GM18499 (cell line): ENCODE data around the gene AGPAT3.

Experiments
- ATAC-seq: cut with Tn5 transposase; IDR thresholded peaks from one replicate; pipeline ENCODE4 v1.9.1; 2021; ENCODE audit warnings: moderate number of reproducible peaks; ENCODE audit not compliant: insufficient read depth, unreplicated experiment

AGPAT3 gene

DNA sequence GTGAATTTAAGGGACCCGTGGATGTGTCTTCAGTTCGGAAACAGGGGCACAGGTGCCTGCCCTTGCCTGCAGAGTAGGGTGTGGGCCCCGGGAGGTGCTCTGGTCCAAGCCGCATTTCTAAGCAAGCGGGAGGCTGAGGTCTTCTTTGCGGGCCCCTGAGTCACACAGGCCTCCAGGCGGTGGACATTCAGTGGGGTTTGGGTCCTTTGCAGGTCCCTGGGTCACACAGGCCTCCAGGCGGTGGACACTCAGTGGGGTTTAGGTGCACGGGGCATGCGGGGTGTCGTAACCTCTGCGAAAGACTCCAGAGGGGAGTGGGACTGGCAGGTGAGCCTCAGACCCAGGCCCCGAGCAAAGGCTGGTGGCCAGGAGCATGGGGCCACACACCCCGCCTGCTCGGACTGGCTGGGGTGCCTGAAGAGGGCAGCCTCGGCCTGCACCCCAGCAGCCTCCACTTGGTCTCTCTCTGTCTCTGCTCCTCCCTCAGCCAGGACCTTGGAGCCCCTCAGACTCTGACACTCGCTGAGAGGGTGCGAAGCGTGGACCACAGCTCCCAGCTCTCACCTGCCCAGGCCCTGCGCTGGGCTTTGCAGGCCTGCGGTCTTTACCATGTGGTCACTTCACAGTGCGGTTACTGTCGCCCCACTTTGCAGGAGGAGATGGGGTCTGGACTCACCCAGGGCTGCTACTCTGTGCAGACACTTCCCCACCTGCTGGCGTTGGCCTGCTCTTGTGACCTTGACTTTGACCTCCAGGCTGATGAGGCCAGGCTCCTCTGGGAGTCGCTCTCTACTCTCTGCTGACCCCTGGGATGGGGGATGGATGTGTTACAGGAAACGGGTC is 6.0 kb upstream of the AGPAT3 start:
- ATAC-seq: no peak

GRCh38 chr21:43859747-43860214 is 5.2 kb upstream of the AGPAT3 start:
- no peak for ATAC-seq

GRCh38 chr21:43861706-43862105 is 3.3 kb upstream of the AGPAT3 start:
- ATAC-seq: no peak

DNA sequence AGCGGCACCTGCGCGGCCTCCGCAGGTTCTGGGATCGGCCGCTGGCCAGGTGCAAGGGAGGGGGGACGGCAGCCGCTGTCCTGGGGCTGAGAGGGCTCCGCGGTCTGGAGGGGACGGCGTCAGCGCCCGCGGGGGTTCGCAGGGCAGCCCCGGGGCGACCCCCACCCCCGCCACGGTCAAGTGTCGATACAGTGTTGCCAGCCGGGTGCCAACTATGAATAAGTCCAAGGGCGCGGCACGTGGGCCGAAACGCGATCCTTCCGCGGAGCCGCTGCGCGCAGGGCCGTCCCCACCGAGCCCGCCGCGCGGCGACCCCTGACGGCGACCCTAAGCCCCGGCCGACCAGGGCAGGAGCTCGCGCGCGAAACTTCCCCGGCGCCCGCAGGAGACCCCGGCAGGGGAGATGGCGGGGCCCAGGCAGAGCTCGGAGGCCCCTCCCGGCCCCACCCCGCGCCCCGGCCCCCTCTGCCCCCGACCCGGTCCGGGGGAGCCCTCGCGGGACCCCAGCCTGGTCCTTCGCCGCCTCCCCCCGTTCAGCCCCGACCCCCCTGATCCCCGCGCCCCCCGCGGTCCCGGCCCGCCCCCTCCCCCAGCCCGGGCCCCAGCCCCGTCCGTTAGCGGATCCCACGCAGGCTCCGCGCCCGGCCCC is 586 bp upstream of the AGPAT3 start:
- ATAC-seq: no peak

DNA sequence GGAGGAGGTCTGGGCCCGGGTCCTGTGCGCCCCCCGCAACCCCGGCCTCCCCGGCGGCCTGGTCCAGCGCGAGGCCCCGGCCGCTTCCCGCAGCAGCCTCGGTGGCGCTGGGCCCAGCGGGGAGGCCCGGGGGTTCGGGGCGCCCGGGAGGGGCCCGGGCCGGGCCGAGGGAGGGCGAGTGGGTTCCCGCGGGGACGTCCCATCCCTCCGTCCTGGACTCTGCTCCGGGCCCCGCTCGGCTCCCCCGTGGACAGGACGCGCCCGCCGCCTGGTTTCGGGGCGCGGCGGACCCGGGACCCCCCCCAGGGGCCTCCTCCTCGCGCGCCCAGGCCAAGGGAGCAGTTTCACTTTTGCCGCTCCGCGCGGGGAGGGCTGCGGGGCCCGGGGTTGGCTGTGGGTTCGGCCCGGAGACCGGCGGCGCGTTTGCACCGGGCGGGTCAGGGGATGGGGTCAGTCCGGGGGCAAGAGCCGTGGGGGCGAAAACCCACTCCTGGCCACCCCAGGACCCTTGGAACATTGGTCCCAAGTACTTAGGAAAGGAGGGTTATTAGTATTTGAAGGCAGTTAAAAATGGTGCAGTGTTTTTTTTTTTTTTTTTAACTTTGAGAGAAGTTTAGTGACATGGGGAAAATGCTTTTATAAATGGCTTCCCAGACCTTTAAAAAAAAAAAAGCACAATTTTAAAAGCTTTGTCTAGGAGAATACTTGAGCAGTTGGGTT is 677 bp downstream of the AGPAT3 start:
- no peak for ATAC-seq

GRCh38 chr21:43866260-43866629 is 1.2 kb downstream of the AGPAT3 start:
- no peak for ATAC-seq

DNA sequence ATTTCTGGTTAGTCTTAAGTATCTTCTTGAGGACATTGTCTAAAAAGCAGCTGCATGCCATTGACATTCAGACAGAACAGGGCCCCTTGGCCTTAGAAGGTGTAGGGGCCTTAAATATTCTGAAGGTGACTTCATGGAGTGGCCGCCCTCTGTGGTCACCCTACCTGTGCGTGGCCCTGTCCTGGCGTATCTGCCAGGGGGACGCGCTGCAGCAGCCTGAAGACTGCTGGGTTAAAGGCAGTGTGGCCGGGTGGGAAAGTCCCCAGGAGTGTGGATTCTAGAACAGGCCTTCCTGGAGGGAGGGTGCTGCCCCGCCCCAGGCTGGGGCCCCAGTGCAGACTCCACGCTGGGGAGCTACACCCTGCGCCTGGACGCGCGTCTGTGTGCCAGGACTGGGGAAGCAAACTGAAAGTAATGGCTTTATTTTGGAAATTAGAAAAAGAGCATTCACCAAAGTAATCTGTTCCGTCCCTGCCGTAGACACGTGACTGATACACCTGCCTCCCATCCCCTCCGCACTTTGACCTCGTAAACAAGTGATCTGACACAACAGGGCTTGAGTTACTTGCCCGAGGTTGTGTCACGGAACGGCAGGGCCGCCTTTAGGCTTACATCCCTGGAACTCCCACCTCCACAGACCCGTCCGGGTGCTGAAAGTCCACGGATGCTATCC is 1.8 kb downstream of the AGPAT3 start:
- ATAC-seq: no peak

DNA sequence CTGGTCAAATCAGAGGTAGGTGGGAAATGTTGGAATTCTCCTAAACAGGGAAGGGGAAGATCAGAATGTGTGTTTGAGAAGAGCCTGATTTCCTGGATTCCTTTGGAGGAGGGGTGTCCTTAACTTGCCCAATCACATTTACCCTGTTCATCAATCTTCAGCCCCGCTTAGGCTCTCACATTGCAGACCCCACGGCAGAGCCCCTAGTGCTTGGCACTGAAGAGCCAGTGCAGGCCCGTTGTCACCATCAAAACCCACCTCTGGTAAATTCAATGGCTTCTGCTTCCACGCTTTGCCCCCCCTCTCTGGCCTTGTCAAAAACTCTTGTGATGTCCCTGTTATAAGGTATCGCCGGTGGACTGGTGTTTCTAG is 2.3 kb downstream of the AGPAT3 start:
- ATAC-seq: no peak

- ATAC-seq: no peak
Measured at GRCh38 chr21:43867948-43868347, 2.9 kb downstream of the AGPAT3 start.

GRCh38 chr21:43868461-43868860 is 3.4 kb downstream of the AGPAT3 start:
- ATAC-seq: no peak

DNA sequence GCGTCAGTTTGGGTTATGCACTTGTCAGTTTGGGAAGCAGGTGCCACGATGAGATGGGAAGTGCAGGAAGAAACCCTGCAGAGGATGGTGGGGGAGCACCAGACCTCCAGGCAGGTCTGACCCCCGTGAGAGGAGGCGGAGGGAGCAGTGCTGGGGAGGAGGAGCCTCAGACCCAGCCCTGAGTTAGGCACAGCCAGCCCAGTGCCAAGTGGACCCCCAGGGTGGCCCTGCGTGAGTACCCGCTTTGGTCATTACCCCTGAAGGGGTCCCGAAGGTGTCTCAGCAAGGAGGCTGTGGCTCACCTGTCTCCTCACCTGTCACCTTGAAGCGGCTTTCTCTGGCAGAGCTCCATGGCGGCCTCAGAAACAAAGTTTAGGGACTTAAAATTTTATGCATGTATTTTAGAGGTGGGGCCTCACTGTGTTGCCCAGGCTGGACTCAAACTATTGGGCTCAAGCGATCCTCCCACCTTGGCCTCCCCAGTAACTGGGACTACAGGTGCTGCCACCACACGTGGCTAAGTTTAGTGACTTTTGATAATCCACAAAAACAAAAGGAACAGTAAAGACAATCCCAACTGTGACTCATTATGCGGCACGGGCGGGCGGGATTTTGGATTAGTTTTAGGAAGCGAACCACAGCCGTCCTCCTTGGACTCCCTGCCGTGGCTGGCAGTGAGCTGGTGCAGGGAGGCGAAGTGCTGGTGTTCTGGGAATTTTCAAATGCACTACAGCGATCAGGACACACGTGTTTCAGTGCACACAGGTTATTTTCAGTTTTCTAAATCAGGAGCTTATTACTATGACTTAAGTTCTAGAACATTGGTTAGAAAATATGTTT is 4.7 kb downstream of the AGPAT3 start:
- no peak for ATAC-seq

DNA sequence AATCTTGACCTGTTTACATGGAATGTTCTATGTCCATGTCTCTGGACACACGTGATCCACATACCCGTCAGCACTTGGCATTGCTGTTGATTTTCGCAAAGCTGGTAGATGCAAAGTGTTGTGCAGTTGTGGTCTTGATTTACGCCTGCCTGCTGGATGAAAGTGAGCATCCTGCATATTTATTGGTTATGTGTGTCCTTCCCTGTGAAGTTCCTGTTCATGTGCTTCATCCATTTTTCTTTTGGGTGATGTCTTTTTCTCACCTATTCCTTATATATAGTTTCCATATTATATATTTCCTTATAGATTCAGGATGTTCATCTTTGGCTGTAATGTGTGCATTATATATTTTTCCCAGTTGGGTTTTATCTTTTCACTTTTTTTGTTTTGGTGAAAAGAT is 6.5 kb downstream of the AGPAT3 start:
- ATAC-seq: no peak

DNA sequence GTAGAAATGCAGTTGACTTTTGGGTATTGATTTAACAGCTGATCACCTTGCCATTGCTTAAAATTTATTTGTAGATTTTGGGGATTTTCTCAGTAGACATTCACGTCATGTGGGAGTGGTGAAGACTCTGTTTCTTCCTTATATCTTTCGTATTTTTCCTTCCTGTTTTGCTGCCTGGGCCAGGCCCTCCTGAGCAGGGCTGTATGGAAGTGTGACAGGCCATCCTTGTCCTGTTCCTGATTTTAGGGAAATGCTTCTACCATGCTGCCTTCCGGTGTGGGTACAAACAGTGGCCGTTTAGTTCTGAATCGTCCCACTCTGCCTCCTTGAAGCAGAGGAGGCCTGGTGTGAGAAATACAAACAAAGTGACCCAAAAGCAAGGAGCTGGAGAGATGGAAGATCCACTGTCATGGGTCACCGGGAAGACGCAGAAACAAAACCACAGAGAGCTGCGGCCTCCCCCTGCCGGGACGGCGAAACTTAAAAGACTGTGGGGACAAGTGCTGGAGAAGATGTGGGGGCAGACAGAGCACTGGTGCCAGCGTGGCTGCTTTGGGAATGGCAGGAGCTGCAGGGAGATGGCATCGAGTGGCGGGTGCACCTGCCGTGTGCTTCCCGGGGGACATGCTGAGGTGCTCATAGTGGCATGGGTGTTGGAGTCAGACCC is 7.6 kb downstream of the AGPAT3 start:
- ATAC-seq: no peak

GRCh38 chr21:43873673-43874072 is 8.7 kb downstream of the AGPAT3 start:
- no peak for ATAC-seq

- ATAC-seq: no peak
Measured at GRCh38 chr21:43874085-43874805, 9.2 kb downstream of the AGPAT3 start.

GRCh38 chr21:43876605-43877004 is 11.6 kb downstream of the AGPAT3 start:
- no peak for ATAC-seq

GRCh38 chr21:43877936-43878575 is 13.0 kb downstream of the AGPAT3 start:
- ATAC-seq: no peak
